Cardiac fibroblast (primary cell): ENCODE measurements around the gene MSH5.
A peak's percentile ranks its signal among the peaks of the same experiment; 100 is the strongest.
"Not testable (repeated sequence)": the region's sequence is repeated elsewhere in the genome, so short reads cannot be mapped to it uniquely, and the experiment has no call there.

Experiments used
- DNase-seq, 2 donors: peaks; one replicate each; pipeline versions ENCODE4 v3.0.0 to v3.0.0-alpha.2; 2010; ENCODE audit warnings: low read depth in 2 of 2
- H3K4me3 ChIP-seq, 2 donors: replicated peaks in 1 of 2; 1 replicate in 1 of 2; 2 replicates in 1 of 2; pipeline ENCODE4 v1.5.1; 2011; ENCODE audit warnings: low read depth in 2 of 2, low read length in 2 of 2, mild to moderate bottlenecking in 2 of 2, moderate library complexity in 1 of 2
- TF ChIP-seq, protein P1 (sequence below): IDR thresholded peaks from one replicate; pipeline ENCODE4 v1.5.1; 2011; ENCODE audit warnings: low read depth, mild to moderate bottlenecking, low read length, inconsistent platforms

MSH5 gene

GRCh38 chr6:31806470-31807272 is 66.9 kb downstream of the MSH5 start, which contains the start of gene LSM2:
Gene LSM2 (minus strand): TSS chr6:31806966. CDS start chr6:31806757, 209 bp downstream.
- DNase-seq, result peak; percentile 97 to 98
- peak within 1 kb of the TSS; percentile 65 to 82 for H3K4me3 ChIP-seq
- TF ChIP-seq, protein P1, sequence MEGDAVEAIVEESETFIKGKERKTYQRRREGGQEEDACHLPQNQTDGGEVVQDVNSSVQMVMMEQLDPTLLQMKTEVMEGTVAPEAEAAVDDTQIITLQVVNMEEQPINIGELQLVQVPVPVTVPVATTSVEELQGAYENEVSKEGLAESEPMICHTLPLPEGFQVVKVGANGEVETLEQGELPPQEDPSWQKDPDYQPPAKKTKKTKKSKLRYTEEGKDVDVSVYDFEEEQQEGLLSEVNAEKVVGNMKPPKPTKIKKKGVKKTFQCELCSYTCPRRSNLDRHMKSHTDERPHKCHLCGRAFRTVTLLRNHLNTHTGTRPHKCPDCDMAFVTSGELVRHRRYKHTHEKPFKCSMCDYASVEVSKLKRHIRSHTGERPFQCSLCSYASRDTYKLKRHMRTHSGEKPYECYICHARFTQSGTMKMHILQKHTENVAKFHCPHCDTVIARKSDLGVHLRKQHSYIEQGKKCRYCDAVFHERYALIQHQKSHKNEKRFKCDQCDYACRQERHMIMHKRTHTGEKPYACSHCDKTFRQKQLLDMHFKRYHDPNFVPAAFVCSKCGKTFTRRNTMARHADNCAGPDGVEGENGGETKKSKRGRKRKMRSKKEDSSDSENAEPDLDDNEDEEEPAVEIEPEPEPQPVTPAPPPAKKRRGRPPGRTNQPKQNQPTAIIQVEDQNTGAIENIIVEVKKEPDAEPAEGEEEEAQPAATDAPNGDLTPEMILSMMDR, result no peak

GRCh38 chr6:31808599-31808998 is 68.8 kb downstream of the MSH5 start:
- not testable (repeated sequence) for DNase-seq

DNA sequence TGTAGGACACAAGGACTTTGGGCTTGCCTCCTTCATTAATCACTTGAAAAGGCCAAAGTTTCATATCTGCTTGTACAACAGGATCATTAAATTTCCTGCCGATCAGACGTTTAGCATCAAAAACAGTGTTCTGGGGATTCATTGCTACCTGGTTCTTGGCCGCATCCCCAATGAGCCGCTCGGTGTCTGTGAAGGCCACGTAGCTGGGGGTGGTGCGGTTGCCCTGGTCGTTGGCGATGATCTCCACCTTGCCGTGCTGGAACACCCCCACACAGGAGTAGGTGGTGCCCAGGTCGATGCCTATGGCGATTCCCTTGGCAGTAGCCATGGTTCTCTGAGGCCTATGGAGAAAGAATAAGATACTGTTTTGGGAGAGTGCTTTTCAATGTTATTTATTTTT is 71.8 kb downstream of the MSH5 start:
- TF ChIP-seq, protein P1, result no peak
- no peak overlapping the region for H3K4me3 ChIP-seq
- DNase-seq, result no peak

More at GRCh38 chr6:31808599-31808998, 68.8 kb downstream of the MSH5 start:
- H3K4me3 ChIP-seq, result not testable (repeated sequence)
